Psoas muscle (tissue), 8 donors: ENCODE data around the gene LNPK. TPM values are rescaled to one million over a fixed set of nuclear protein-coding genes. Genes with fewer than 3 reads are reported as not detected.

Source experiments
- ATAC-seq, 4 donors: fragments of 200-7000 bp; cut with Tn5 transposase; one replicate each; pipeline ENCODE4 v1.9.1; 2020; ENCODE audit warnings: moderate library complexity in 3 of 4, mild to moderate bottlenecking in 2 of 4
- DNase-seq, 2 donors: peaks; one replicate each; pipeline ENCODE4 v3.0.0-alpha.2; 2020
- H3K27ac ChIP-seq: fragments of 200-600 bp; one replicate; pipeline ENCODE4 v1.8.0; 2022
- H3K27me3 ChIP-seq, 3 donors: fragments of 200-600 bp in 1 of 3; one replicate each; pipeline versions ENCODE4 v1.6.1 to v1.8.0; 2013 to 2022; ENCODE audit warnings: low read length in 2 of 3, mild to moderate bottlenecking in 2 of 3, moderate library complexity in 1 of 3; ENCODE audit not compliant: insufficient read depth in 3 of 3
- H3K36me3 ChIP-seq, 2 donors: fragments of 200-600 bp in 1 of 2; one replicate each; pipeline versions ENCODE4 v1.6.1 to v1.8.0; 2013 to 2022; ENCODE audit warnings: low read depth in 1 of 2, mild to moderate bottlenecking in 1 of 2, moderate library complexity in 1 of 2; ENCODE audit not compliant: insufficient read depth in 1 of 2
- H3K4me1 ChIP-seq: fragments of 200-600 bp; one replicate; pipeline ENCODE4 v1.8.0; 2022
- H3K4me3 ChIP-seq: fragments of 200-600 bp; one replicate; pipeline ENCODE4 v1.8.0; 2022; ENCODE audit warnings: mild to moderate bottlenecking
- H3K9me3 ChIP-seq: fragments of 200-600 bp; one replicate; pipeline ENCODE4 v1.8.0; 2022
- CTCF ChIP-seq: fragments of 200-600 bp; IDR thresholded peaks from one replicate; pipeline ENCODE4 v1.8.0; 2022; ENCODE audit warnings: antibody characterized with exemption
- WGBS, 3 donors: extraction: QIAGEN DNeasy Blood & Tissue Kit; methylation state at CpG; one replicate each; pipeline versions ENCODE4 v1.1.6 to v1.1.7; 2013; 5-methylcytosine and 5-hydroxymethylcytosine counted together
- intact Hi-C, 2 donors: fragments of 100-400 bp; cut with DNase I; formaldehyde crosslinking; loops; one replicate each; pipeline versions ENCODE4 v1.11.0 to v1.14.2; 2022
- polyA plus RNA-seq, 3 donors: library from polyadenylated mRNA; stranded (reverse); fragments of 200-250 nt; gene quantifications; one replicate each; pipeline ENCODE4 v1.2.3, GENCODE V29; 2013
- total RNA-seq, 4 donors: library from RNA; stranded (reverse); fragmentation: NEBNext Ultra II Directional in 2 of 4; extraction: Animal tissue kit (Norgen Biotek cat#: 25700) in 2 of 4; gene quantifications; one replicate each; pipeline versions ENCODE4 v1.2.1 to v1.2.4, GENCODE V29; 2021 to 2023
- donor health status: healthy with polysubstance abuse.
- donor health status: DM: no; HTN: no; CAD: no; lungs with moderate emphysema.
- donor health status: Bipolar disorder and iron deficiency.
- donor health status: healthy.
- donor health status: DM: yes; HTN: yes; CAD: no.
- donor health status: DM: no; HTN: no; CAD: no.
- donor health status: DM: no; HTN: no; CAD: no.
- donor health status: DM: yes; HTN: yes; CAD: no.

Gene LNPK
- total and polyA plus RNA-seq, 7 donors: 8.8 to 65.6 (median 47.6) TPM

DNA sequence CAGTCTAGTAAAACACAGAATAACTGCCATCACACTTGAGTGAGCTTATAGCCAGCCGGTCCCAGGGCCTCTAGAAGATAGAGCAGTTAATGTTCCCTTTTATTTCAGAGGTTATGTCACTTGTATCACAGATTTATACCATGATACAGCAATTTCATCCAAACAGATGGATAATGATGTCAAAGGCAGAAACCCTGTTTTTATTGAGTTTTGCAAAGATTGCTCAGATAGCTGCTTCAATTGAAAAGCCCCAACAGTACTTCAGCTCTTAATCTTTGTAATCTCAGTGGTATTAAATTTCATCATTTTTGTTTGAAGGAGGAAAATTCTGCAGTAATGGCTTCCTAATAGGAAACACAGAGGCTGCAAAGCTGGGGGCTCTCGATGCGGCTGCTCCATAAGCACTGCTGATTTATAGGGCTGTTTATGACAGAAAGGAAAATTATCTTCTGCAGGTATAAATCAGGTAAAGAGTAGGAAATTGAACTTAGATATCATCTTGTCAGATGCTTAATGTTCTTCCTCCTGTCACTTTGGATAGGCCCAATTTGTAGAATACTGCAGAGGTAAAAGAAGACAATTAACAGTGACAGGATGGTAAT is 112.3 kb downstream of the LNPK start:
- intact Hi-C loops: no loop called here
- no peak overlapping the region for H3K27ac ChIP-seq
- DNase-seq: no peak
- no peak for TF ChIP-seq CTCF
- peaks cover 0 to 1% (median 0%) of the 10 kb centered on the region in 3 donors for H3K27me3 ChIP-seq
- no peaks in the 10 kb centered on the region for H3K9me3 ChIP-seq
- H3K4me3 ChIP-seq: no peak overlapping the region
- H3K4me1 ChIP-seq: peaks cover 8% of the 10 kb centered on the region
- 81 to 94% (median 84%) methylated on average over 3 of the region's 3 CpGs for WGBS, 3 donors
- no peak for ATAC-seq
- no peaks in the 10 kb centered on the region for H3K36me3 ChIP-seq

- WGBS, 3 donors: 77 to 90% (median 88%) methylated on average over 2 of the region's 2 CpGs
- ATAC-seq (no peak), DNase-seq (no peak)
- peaks cover 10% of the 10 kb centered on the region for H3K4me1 ChIP-seq
- H3K27me3 ChIP-seq: peaks cover 0 to 1% (median 0%) of the 10 kb centered on the region in 3 donors
- H3K36me3 ChIP-seq: no peaks in the 10 kb centered on the region
- intact Hi-C loops: no loop called here
- TF ChIP-seq CTCF: no peak
- no peaks in the 10 kb centered on the region for H3K9me3 ChIP-seq
- H3K27ac ChIP-seq: no peak overlapping the region
- no peak overlapping the region for H3K4me3 ChIP-seq
These were observed 114.3 kb downstream of the LNPK start for GRCh38 chr2:175887776-175888175.

DNA sequence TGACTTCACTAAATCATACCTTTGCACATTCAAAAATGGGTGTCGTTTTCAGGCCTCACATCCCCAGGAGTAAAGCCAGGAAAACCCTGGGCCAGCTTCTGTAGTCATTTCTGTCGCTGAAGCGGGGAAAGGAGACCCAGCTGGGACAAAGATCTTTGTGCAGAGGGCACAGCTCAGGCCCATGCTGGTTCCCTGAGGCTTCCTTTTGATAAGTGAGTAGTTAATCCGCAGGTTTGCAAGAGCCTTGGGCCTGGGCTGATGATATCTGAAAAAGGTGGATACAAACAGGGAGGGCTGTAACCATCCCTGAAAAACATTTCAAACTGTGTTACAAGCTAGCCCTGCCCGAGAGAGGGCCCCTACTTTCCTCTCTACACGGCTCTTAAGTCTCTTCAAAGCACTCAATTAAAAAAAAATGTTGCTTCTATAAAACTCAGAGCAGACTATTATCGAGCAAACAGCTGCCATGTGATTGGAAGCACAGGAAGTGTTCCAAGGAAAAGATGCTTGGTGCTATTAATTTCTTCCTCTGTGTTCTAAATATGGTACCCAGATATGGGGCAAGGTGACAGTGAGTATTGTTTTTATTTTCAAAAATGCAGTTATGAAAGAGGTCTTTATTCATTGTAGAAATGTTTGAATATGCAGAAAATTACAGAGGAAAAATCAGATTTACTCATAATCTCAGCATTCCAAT is 117.2 kb downstream of the LNPK start:
- no peak overlapping the region for H3K27ac ChIP-seq
- no peak for TF ChIP-seq CTCF
- intact Hi-C loops: no loop called here
- ATAC-seq: no peak
- no peaks in the 10 kb centered on the region for H3K36me3 ChIP-seq
- H3K4me3 ChIP-seq: no peak overlapping the region
- 56 to 61% (median 60%) methylated on average over 7 of the region's 7 CpGs for WGBS, 3 donors
- H3K4me1 ChIP-seq: peaks cover 7% of the 10 kb centered on the region
- no peak for DNase-seq
- no peaks in the 10 kb centered on the region for H3K9me3 ChIP-seq
- peaks cover 0 to 1% (median 0%) of the 10 kb centered on the region in 3 donors for H3K27me3 ChIP-seq

- H3K27ac ChIP-seq: no peak overlapping the region
- TF ChIP-seq CTCF: no peak
- H3K9me3 ChIP-seq: no peaks in the 10 kb centered on the region
- peaks cover 7% of the 10 kb centered on the region for H3K4me1 ChIP-seq
- no peak overlapping the region for H3K4me3 ChIP-seq
- WGBS, 3 donors: 70 to 79% (median 77%) methylated on average over 7 of the region's 7 CpGs
- ATAC-seq: no peak
- DNase-seq: no peak
- H3K36me3 ChIP-seq: no peaks in the 10 kb centered on the region
- H3K27me3 ChIP-seq: no peaks in the 10 kb centered on the region
- intact Hi-C loops: no loop called here
These were observed 118.4 kb downstream of the LNPK start for GRCh38 chr2:175883586-175884194.
